SU-DHL-6 (cell line): Measurements from ENCODE around the gene SOCS6.

ENCODE experiments used
- EZH2phosphoT487 ChIP-seq: fragments of 200-600 bp; sonication (generic), shearing (Covaris generic); conservative IDR thresholded peaks from 2 replicates; pipeline ENCODE4 v1.6.1; 2018; ENCODE audit warnings: mild to moderate bottlenecking, antibody characterized with exemption, low read length, moderate library complexity, mixed read lengths
- TF ChIP-seq, protein P1 (sequence below): fragments of 200-600 bp; sonication (generic); IDR thresholded peaks from one replicate; pipeline ENCODE4 v1.5.1; 2017; ENCODE audit warnings: antibody characterized with exemption, mild to moderate bottlenecking, low read length, moderate library complexity; ENCODE audit not compliant: insufficient read depth, poor library complexity, severe bottlenecking

DNA sequence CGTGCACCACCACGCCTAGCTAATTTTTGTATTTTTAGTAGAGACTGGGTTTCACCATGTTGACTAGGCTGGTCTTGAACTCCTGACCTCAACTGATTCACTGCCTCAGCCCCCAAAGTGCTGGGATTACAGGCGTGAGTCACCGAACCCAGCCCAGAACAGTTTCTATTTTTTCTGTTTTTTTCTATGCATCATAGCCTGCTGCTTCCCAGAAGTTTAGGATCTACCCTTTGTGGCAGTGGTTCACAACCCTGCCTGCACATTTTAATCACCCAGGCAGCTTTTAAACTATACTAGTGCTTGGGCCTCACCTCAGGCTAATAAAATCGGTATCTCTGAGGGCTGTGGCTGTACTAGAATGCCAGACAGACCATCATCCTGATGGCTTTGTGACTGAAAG, 39.7 kb upstream of the SOCS6 start:
- TF ChIP-seq, protein P1, sequence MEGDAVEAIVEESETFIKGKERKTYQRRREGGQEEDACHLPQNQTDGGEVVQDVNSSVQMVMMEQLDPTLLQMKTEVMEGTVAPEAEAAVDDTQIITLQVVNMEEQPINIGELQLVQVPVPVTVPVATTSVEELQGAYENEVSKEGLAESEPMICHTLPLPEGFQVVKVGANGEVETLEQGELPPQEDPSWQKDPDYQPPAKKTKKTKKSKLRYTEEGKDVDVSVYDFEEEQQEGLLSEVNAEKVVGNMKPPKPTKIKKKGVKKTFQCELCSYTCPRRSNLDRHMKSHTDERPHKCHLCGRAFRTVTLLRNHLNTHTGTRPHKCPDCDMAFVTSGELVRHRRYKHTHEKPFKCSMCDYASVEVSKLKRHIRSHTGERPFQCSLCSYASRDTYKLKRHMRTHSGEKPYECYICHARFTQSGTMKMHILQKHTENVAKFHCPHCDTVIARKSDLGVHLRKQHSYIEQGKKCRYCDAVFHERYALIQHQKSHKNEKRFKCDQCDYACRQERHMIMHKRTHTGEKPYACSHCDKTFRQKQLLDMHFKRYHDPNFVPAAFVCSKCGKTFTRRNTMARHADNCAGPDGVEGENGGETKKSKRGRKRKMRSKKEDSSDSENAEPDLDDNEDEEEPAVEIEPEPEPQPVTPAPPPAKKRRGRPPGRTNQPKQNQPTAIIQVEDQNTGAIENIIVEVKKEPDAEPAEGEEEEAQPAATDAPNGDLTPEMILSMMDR = no peak
- TF ChIP-seq EZH2phosphoT487 = no peak
